ENCODE data around the gene MED25.

Gene MED25

DNA sequence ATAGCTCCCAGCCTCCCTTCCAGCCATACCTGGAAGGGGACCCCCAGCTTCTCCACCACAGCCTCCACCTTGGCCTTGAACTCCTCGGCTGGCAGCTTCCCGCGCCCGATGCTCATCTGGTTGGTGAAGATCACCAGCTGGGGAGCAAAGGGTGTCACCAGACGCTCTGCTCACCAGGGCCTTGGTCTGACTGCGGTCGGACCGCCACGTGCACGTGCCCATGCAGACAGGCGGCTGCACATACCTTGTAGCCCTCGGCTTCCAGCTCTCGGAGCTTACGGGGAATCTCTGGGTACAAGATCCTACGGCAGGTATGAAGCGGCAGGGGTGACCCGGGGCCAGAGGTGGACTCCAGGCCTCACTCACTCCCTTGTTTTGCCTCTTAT lies 45.8 kb downstream of the MED25 start:
- peaks cover 35% of the 10 kb centered on the region; the same call in 1 of the 2 replicates for H3K36me3 ChIP-seq (ENCODE audit: insufficient read depth, low read length)
- no peaks in the 10 kb centered on the region for H3K9me3 ChIP-seq (ENCODE audit: insufficient read depth, low read depth, low read length)
- peaks cover 40% of the 10 kb centered on the region for H3K79me2 ChIP-seq (ENCODE audit: insufficient read depth, low read length)
- no peak overlapping the region for H3K4me2 ChIP-seq (ENCODE audit: low read depth, low read length, poor library complexity, severe bottlenecking)
- H3K27me3 ChIP-seq (ENCODE audit: insufficient read depth, low read length, poor library complexity, severe bottlenecking), result no peaks in the 10 kb centered on the region
- no peak overlapping the region for H3K4me3 ChIP-seq (ENCODE audit: low read length, poor library complexity, severe bottlenecking)
- TF ChIP-seq, protein P1, sequence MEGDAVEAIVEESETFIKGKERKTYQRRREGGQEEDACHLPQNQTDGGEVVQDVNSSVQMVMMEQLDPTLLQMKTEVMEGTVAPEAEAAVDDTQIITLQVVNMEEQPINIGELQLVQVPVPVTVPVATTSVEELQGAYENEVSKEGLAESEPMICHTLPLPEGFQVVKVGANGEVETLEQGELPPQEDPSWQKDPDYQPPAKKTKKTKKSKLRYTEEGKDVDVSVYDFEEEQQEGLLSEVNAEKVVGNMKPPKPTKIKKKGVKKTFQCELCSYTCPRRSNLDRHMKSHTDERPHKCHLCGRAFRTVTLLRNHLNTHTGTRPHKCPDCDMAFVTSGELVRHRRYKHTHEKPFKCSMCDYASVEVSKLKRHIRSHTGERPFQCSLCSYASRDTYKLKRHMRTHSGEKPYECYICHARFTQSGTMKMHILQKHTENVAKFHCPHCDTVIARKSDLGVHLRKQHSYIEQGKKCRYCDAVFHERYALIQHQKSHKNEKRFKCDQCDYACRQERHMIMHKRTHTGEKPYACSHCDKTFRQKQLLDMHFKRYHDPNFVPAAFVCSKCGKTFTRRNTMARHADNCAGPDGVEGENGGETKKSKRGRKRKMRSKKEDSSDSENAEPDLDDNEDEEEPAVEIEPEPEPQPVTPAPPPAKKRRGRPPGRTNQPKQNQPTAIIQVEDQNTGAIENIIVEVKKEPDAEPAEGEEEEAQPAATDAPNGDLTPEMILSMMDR (conservative IDR thresholded peaks at IDR 0.05; ENCODE audit: low read length), result no peak
- TF ChIP-seq EZH2phosphoT487 (IDR thresholded peaks at IDR 0.05; ENCODE audit: borderline replicate concordance), result no peak
- H3K9ac ChIP-seq (ENCODE audit: low read depth, low read length, poor library complexity, severe bottlenecking), result no peak overlapping the region
- H3K4me1 ChIP-seq (ENCODE audit: insufficient read depth, low read length, poor library complexity, severe bottlenecking), result peaks cover 30% of the 10 kb centered on the region
- H4K20me1 ChIP-seq (ENCODE audit: insufficient read depth, low read length, poor library complexity, severe bottlenecking), result peaks cover 54% of the 10 kb centered on the region
- H3K9me2 ChIP-seq (replicated peaks; ENCODE audit: low read depth, low read length), result no peaks in the 10 kb centered on the region
- H3F3A ChIP-seq (ENCODE audit: low read depth), result no peaks in the 10 kb centered on the region
- no peak overlapping the region for H2AFZ ChIP-seq (ENCODE audit: low read length)

DNA sequence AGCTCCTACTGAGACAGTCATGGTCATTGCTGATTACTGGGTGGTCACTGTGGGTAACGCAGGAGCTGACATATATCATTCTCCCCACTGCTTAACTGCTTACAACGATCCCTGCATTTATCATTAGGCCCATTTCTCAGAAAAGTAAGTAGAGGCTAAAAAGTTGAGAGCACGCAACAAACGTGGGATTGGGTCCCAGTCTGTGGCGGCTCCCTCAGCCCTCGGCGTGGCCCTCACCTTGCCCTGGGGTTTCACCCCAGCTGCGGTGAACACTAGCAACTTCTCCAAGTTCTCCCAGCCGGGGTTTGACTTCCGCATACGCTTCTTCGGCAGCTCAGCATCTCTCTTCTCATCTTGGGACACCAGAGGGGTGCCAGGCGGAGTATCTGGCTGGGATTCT lies 46.8 kb downstream of the MED25 start:
- Histone ChIP-seq H4K20me1 (ENCODE audit: insufficient read depth, low read length, poor library complexity, severe bottlenecking) (peaks cover 54% of the 10 kb centered on the region), H3F3A (ENCODE audit: low read depth) (no peaks in the 10 kb centered on the region), H3K4me3 (ENCODE audit: low read length, poor library complexity, severe bottlenecking) (peak overlapping the region; percentile 98), H3K36me3 (ENCODE audit: insufficient read depth, low read length) (peaks cover 29% of the 10 kb centered on the region; the same call in 1 of the 2 replicates), H3K9ac (ENCODE audit: low read depth, low read length, poor library complexity, severe bottlenecking) (no peak overlapping the region), H3K4me2 (ENCODE audit: low read depth, low read length, poor library complexity, severe bottlenecking) (peak overlapping the region; percentile 98), H3K27me3 (ENCODE audit: insufficient read depth, low read length, poor library complexity, severe bottlenecking) (no peaks in the 10 kb centered on the region), H3K9me3 (ENCODE audit: insufficient read depth, low read depth, low read length) (no peaks in the 10 kb centered on the region), H3K9me2 (replicated peaks; ENCODE audit: low read depth, low read length) (no peaks in the 10 kb centered on the region), H2AFZ (ENCODE audit: low read length) (no peak overlapping the region), H3K79me2 (ENCODE audit: insufficient read depth, low read length) (peaks cover 40% of the 10 kb centered on the region), H3K4me1 (ENCODE audit: insufficient read depth, low read length, poor library complexity, severe bottlenecking) (peaks cover 33% of the 10 kb centered on the region)
- no peak for TF ChIP-seq EZH2phosphoT487 (IDR thresholded peaks at IDR 0.05; ENCODE audit: borderline replicate concordance)
- TF ChIP-seq, protein P1 (conservative IDR thresholded peaks at IDR 0.05; ENCODE audit: low read length), result no peak

DNA sequence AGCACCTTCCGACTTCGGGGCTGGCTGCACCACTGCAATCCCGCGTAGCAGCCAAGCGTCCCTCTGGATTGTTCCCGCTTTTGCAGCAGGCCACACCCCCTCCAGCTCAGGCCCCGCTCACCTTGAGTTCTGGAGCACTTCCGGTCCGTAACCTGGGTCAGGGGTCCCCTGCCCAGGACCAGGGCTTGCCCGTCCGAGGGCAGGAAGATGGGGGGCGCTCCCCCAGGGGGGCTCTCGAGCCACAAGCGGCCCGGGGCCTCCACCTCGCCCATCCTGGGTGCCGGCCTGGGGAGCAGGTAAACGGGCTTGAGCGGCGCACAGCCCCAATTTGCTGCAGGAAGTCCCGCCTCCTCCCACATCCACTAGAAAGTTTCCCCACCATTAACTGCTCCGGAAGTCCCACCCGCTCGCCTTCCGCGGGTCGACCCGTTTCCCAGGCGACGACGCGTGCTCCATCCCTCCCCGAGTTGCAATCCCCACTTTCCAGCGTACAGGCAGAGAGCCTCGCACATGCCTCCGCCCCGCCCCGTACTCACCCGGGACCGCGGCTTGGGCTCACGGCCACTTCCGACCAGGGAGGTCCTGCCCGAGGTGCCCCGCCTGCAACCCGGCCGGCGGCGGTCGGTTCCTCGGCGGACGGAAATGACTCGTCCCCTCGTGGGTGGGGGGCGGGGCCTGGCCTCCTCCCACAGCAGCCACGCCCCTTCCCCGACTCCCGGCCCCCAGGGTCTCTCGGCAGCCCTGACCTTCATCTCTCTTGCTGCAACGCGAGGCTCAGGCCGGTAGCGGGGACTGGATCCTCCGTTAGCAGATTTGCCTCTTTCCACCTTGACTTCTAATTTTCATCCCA lies 49.1 kb downstream of the MED25 start, which contains the start of gene PNKP:
Gene PNKP, minus strand, starts transcription at position 644 of the 850 bp plus-strand sequence. Its CDS starts 372 bp downstream, at position 272.
- Histone ChIP-seq H2AFZ (ENCODE audit: low read length) (peak within 1 kb of the TSS; percentile 97), H3K27me3 (ENCODE audit: insufficient read depth, low read length, poor library complexity, severe bottlenecking) (no peaks in the 10 kb centered on the region), H3K4me3 (ENCODE audit: low read length, poor library complexity, severe bottlenecking) (peak within 1 kb of the TSS; percentile 98), H3K4me1 (ENCODE audit: insufficient read depth, low read length, poor library complexity, severe bottlenecking) (peaks cover 43% of the 10 kb centered on the region), H3K9ac (ENCODE audit: low read depth, low read length, poor library complexity, severe bottlenecking) (peak within 1 kb of the TSS; percentile 83), H3K9me3 (ENCODE audit: insufficient read depth, low read depth, low read length) (no peaks in the 10 kb centered on the region), H3K79me2 (ENCODE audit: insufficient read depth, low read length) (peaks cover 49% of the 10 kb centered on the region), H4K20me1 (ENCODE audit: insufficient read depth, low read length, poor library complexity, severe bottlenecking) (peaks cover 45% of the 10 kb centered on the region), H3K9me2 (replicated peaks; ENCODE audit: low read depth, low read length) (no peaks in the 10 kb centered on the region), H3K36me3 (ENCODE audit: insufficient read depth, low read length) (peaks cover 13% of the 10 kb centered on the region; the same call in 1 of the 2 replicates), H3F3A (ENCODE audit: low read depth) (no peaks in the 10 kb centered on the region), H3K4me2 (ENCODE audit: low read depth, low read length, poor library complexity, severe bottlenecking) (peak within 1 kb of the TSS; percentile 98)
- TF ChIP-seq EZH2phosphoT487 (IDR thresholded peaks at IDR 0.05; ENCODE audit: borderline replicate concordance), result no peak
- TF ChIP-seq, protein P1 (conservative IDR thresholded peaks at IDR 0.05; ENCODE audit: low read length), result no peak

All from Loucy (cell line).